Left lung (tissue), 14 donors: Measurements from ENCODE around the gene C8A. TPM values are rescaled to one million over a fixed set of nuclear protein-coding genes. Genes with fewer than 3 reads are reported as not detected.

Source experiments
- ATAC-seq: fragments of 200-7000 bp; cut with Tn5 transposase; one replicate; pipeline ENCODE4 v1.9.1; 2020; ENCODE audit warnings: moderate library complexity
- DNase-seq, 4 donors: peaks; one replicate each; pipeline ENCODE4 v3.0.0-alpha.2; 2013 to 2020
- H3K27ac ChIP-seq, 2 donors: fragments of 200-600 bp; sonication (generic) in 1 of 2; one replicate each; pipeline versions ENCODE4 v1.5.0 to v1.8.0; 2020 to 2021
- H3K27me3 ChIP-seq, 2 donors: fragments of 200-600 bp; sonication (generic) in 1 of 2; one replicate each; pipeline versions ENCODE4 v1.5.0 to v1.8.0; 2020 to 2021
- H3K36me3 ChIP-seq, 2 donors: fragments of 200-600 bp; sonication (generic) in 1 of 2; one replicate each; pipeline versions ENCODE4 v1.5.0 to v1.8.0; 2020 to 2021
- H3K4me1 ChIP-seq, 2 donors: fragments of 200-600 bp; one replicate each; pipeline ENCODE4 v1.8.0; 2021
- H3K4me3 ChIP-seq, 2 donors: fragments of 200-600 bp; sonication (generic) in 1 of 2; one replicate each; pipeline versions ENCODE4 v1.5.0 to v1.8.0; 2020 to 2021; ENCODE audit warnings: mild to moderate bottlenecking in 1 of 2
- H3K9me3 ChIP-seq, 2 donors: fragments of 200-600 bp; sonication (generic) in 1 of 2; one replicate each; pipeline versions ENCODE4 v1.5.0 to v1.8.0; 2020 to 2021
- intact Hi-C, 2 donors: fragments of 100-400 bp; cut with DNase I; formaldehyde crosslinking; loops; one replicate each; pipeline versions ENCODE4 v1.11.2 to v1.14.2; 2022
- long read RNA-seq, 12 donors: library from polyadenylated mRNA in 2 of 12; unstranded in 2 of 12; transcript quantifications; one replicate each; pipeline ENCODE4 v2.0.0 and lab custom pipeline, GENCODE V29; 2019 to 2026
- polyA plus RNA-seq, 6 donors: library from polyadenylated mRNA; unstranded; fragments of 120-200 nt; gene quantifications; one replicate each; pipeline ENCODE4 v1.2.1, GENCODE V29; 2013; ENCODE audit not compliant: insufficient read length in 6 of 6
- total RNA-seq, 2 donors: library from RNA; stranded (reverse); fragmentation: NEBNext Ultra II Directional; extraction: Animal tissue kit (Norgen Biotek cat#: 25700); gene quantifications; one replicate each; pipeline ENCODE4 v1.2.1, GENCODE V29; 2021
- TF ChIP-seq, protein P1 (sequence below), 2 donors: fragments of 200-600 bp; sonication (generic) in 1 of 2; IDR thresholded peaks; one replicate each; pipeline versions ENCODE4 v1.5.0 to v1.8.0; 2021; ENCODE audit warnings: antibody characterized with exemption in 2 of 2
- donor health status: DM: no; HTN: yes; CAD: no.
- donor health status: DM: no; HTN: no; CAD: no.

C8A gene
- total RNA-seq (not detected), polyA plus RNA-seq (under 1 TPM in 1 of 6 donors, not detected in 5; 0.09 TPM)
- long read RNA-seq, donor 1, result 0 reads
- long read RNA-seq, donor 2, result 0 reads
- long read RNA-seq, donor 3, result 0 reads
- long read RNA-seq, donor 4, partial matches to known transcripts, result 0 of 1 reads
- long read RNA-seq, donor 4, other reads (novel, unspliced or antisense), result 1 of 1 reads
- long read RNA-seq, donor 5, result 0 reads
- long read RNA-seq, donor 6, result 0 reads
- long read RNA-seq, donor 7, result 0 reads
- long read RNA-seq, donor 8, result 0 reads
- long read RNA-seq, donor 9, result 0 reads
- long read RNA-seq, donor 10, result 0 reads
- long read RNA-seq, donor 11, result 0 reads
- long read RNA-seq, donor 12, result 0 reads

- no peak within 1 kb of the TSS for H3K4me3 ChIP-seq
- intact Hi-C loops, result no loop called here
- ATAC-seq, result no peak
- no peak within 1 kb of the TSS for H3K27ac ChIP-seq
- no peaks in the 10 kb centered on the region for H3K36me3 ChIP-seq
- TF ChIP-seq, protein P1, sequence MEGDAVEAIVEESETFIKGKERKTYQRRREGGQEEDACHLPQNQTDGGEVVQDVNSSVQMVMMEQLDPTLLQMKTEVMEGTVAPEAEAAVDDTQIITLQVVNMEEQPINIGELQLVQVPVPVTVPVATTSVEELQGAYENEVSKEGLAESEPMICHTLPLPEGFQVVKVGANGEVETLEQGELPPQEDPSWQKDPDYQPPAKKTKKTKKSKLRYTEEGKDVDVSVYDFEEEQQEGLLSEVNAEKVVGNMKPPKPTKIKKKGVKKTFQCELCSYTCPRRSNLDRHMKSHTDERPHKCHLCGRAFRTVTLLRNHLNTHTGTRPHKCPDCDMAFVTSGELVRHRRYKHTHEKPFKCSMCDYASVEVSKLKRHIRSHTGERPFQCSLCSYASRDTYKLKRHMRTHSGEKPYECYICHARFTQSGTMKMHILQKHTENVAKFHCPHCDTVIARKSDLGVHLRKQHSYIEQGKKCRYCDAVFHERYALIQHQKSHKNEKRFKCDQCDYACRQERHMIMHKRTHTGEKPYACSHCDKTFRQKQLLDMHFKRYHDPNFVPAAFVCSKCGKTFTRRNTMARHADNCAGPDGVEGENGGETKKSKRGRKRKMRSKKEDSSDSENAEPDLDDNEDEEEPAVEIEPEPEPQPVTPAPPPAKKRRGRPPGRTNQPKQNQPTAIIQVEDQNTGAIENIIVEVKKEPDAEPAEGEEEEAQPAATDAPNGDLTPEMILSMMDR (IDR thresholded peaks at IDR 0.05), result no peak
- no peaks in the 10 kb centered on the region for H3K9me3 ChIP-seq
- DNase-seq, result no peak
- no peaks in the 10 kb centered on the region for H3K4me1 ChIP-seq
- no peaks in the 10 kb centered on the region for H3K27me3 ChIP-seq
Observed at GRCh38 chr1:56854521-56855099, at the start of gene C8A. Gene C8A, plus strand, starts transcription at chr1:56854797. Its CDS starts 105 bp downstream, at chr1:56854902.

GRCh38 chr1:56806804-56807203, 47.8 kb upstream of the C8A start:
- H3K27me3 ChIP-seq, result no peaks in the 10 kb centered on the region
- no peak overlapping the region for H3K4me3 ChIP-seq
- H3K27ac ChIP-seq, result no peak overlapping the region
- H3K4me1 ChIP-seq, result no peaks in the 10 kb centered on the region
- DNase-seq (no peak), ATAC-seq (no peak)
- H3K36me3 ChIP-seq, result no peaks in the 10 kb centered on the region
- TF ChIP-seq, protein P1 (IDR thresholded peaks at IDR 0.05), result no peak
- no peaks in the 10 kb centered on the region for H3K9me3 ChIP-seq
- intact Hi-C loops, result no loop called here

GRCh38 chr1:56808410-56808809, 46.2 kb upstream of the C8A start:
- ATAC-seq (no peak), DNase-seq (no peak)
- intact Hi-C loops, result no loop called here
- TF ChIP-seq, protein P1 (IDR thresholded peaks at IDR 0.05), result no peak
- H3K9me3 ChIP-seq, result no peaks in the 10 kb centered on the region
- H3K27ac ChIP-seq, result no peak overlapping the region
- no peaks in the 10 kb centered on the region for H3K36me3 ChIP-seq
- H3K4me3 ChIP-seq, result no peak overlapping the region
- H3K27me3 ChIP-seq, result no peaks in the 10 kb centered on the region
- no peaks in the 10 kb centered on the region for H3K4me1 ChIP-seq

DNA sequence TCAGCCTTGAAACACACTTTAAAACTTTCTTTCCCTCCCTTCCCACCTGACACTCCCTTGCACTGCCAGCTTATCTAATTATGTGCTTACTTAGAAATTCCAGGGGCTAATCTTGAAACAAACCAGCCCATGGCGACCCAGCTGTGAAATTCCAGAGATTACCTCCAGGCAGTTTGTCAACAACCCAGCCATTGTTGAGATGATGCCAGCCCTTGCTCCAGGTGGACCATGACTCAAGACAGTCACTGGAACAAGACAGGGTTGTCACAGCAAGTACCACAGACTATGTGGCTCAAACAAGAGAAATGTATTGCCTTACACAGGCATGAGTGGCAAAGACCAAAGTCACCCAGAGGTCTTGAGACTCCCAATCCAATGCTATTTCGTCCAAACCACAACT, 43.3 kb upstream of the C8A start:
- ATAC-seq (no peak), DNase-seq (no peak)
- Histone ChIP-seq H3K9me3 (no peaks in the 10 kb centered on the region), H3K27ac (no peak overlapping the region), H3K4me3 (no peak overlapping the region), H3K27me3 (no peaks in the 10 kb centered on the region), H3K36me3 (no peaks in the 10 kb centered on the region), H3K4me1 (no peaks in the 10 kb centered on the region)
- TF ChIP-seq, protein P1 (IDR thresholded peaks at IDR 0.05), result no peak
- intact Hi-C loops, result no loop called here

- DNase-seq (no peak), ATAC-seq (no peak)
- H3K36me3 ChIP-seq, result no peaks in the 10 kb centered on the region
- H3K4me1 ChIP-seq, result no peaks in the 10 kb centered on the region
- no peaks in the 10 kb centered on the region for H3K9me3 ChIP-seq
- H3K4me3 ChIP-seq, result no peak overlapping the region
- no peak overlapping the region for H3K27ac ChIP-seq
- intact Hi-C loops, result no loop called here
- H3K27me3 ChIP-seq, result no peaks in the 10 kb centered on the region
- TF ChIP-seq, protein P1 (IDR thresholded peaks at IDR 0.05), result no peak
Observed at GRCh38 chr1:56814205-56814604, 40.4 kb upstream of the C8A start.
